GM23338 (cell line): Measurements from ENCODE around the gene KCNH6. TPM values are rescaled to one million over a fixed set of nuclear protein-coding genes. Genes with fewer than 3 reads are reported as not detected.

Source experiments
- ATAC-seq: fragments of 200-7000 bp; cut with Tn5 transposase; 3 replicates; pipeline ENCODE4 v1.9.1; 2020
- DNase-seq: peaks from one replicate; pipeline ENCODE4 v3.0.0-alpha.2; 2015; ENCODE audit warnings: low spot score
- H2AFZ ChIP-seq: fragments of 200-600 bp; sonication (generic); 2 replicates; pipeline ENCODE4 v1.8.0; 2016; ENCODE audit warnings: antibody characterized with exemption, mild to moderate bottlenecking, moderate library complexity
- H3F3A ChIP-seq: fragments of 200-600 bp; sonication (generic); replicated peaks from 2 replicates; pipeline ENCODE4 v1.8.0; 2017; ENCODE audit warnings: antibody characterized with exemption, mixed run types, low read depth
- H3K27ac ChIP-seq: fragments of 200-600 bp; sonication (generic); 2 replicates; pipeline ENCODE4 v1.6.1; 2016; ENCODE audit warnings: low read depth
- H3K27me3 ChIP-seq: fragments of 200-600 bp; sonication (generic); 2 replicates; pipeline ENCODE4 v1.8.0; 2016; ENCODE audit warnings: mild to moderate bottlenecking, mixed run types, moderate library complexity; ENCODE audit not compliant: insufficient read depth
- H3K36me3 ChIP-seq: fragments of 200-600 bp; sonication (generic); 2 replicates; pipeline ENCODE4 v1.8.0; 2016; ENCODE audit warnings: mild to moderate bottlenecking; ENCODE audit not compliant: insufficient read depth
- H3K4me1 ChIP-seq: fragments of 200-600 bp; sonication (generic); 2 replicates; pipeline ENCODE4 v1.8.0; 2016; ENCODE audit warnings: mild to moderate bottlenecking, moderate library complexity; ENCODE audit not compliant: insufficient read depth
- H3K4me2 ChIP-seq: fragments of 200-600 bp; sonication (generic); 2 replicates; pipeline ENCODE4 v1.7.1; 2017; ENCODE audit warnings: mixed run types
- H3K4me3 ChIP-seq: fragments of 200-600 bp; sonication (generic); 2 replicates; pipeline ENCODE4 v1.6.1; 2016; ENCODE audit warnings: mixed run types
- H3K79me2 ChIP-seq: fragments of 200-600 bp; sonication (generic); replicated peaks from 2 replicates; pipeline ENCODE4 v1.8.0; 2017; ENCODE audit warnings: mild to moderate bottlenecking; ENCODE audit not compliant: insufficient read depth
- H3K9me2 ChIP-seq: fragments of 200-600 bp; sonication (generic); 2 replicates; pipeline ENCODE4 v1.8.0; 2017; ENCODE audit not compliant: insufficient read depth
- H4K20me1 ChIP-seq: fragments of 200-600 bp; sonication (generic); replicated peaks from 2 replicates; pipeline ENCODE4 v1.8.0; 2017; ENCODE audit warnings: mild to moderate bottlenecking; ENCODE audit not compliant: insufficient read depth
- H3K27ac Mint-ChIP-seq: 2 replicates; pipeline ENCODE4 v1.8.0; 2020; ENCODE audit warnings: inconsistent platforms, mild to moderate bottlenecking, moderate library complexity, mixed read lengths
- H3K27me3 Mint-ChIP-seq: 3 replicates; pipeline ENCODE4 v1.8.0; 2022; ENCODE audit warnings: low read depth, mild to moderate bottlenecking, moderate library complexity, mixed read lengths, inconsistent platforms; ENCODE audit not compliant: insufficient read depth, poor library complexity
- H3K36me3 Mint-ChIP-seq: 3 replicates; pipeline ENCODE4 v1.8.0; 2021; ENCODE audit warnings: low read depth, mild to moderate bottlenecking, inconsistent platforms, moderate library complexity, mixed read lengths
- H3K4me1 Mint-ChIP-seq: 3 replicates; pipeline ENCODE4 v1.8.0; 2020; ENCODE audit warnings: mild to moderate bottlenecking, inconsistent platforms, mixed read lengths
- H3K4me3 Mint-ChIP-seq: 3 replicates; pipeline ENCODE4 v1.8.0; 2021; ENCODE audit warnings: moderate library complexity, mild to moderate bottlenecking, inconsistent platforms, mixed read lengths
- H3K9me3 Mint-ChIP-seq: 3 replicates; pipeline ENCODE4 v1.8.0; 2020; ENCODE audit warnings: moderate library complexity, mild to moderate bottlenecking, inconsistent platforms, mixed read lengths
- CREB1 ChIP-seq: fragments of 250-450 bp; sonication (Bioruptor Pico); IDR thresholded peaks from 2 replicates; pipeline ENCODE4 v1.5.0; 2020; ENCODE audit warnings: low read depth, mild to moderate bottlenecking, moderate library complexity
- EZH2 ChIP-seq: fragments of 200-600 bp; sonication (generic); IDR thresholded peaks from one replicate; pipeline ENCODE4 v1.8.0; 2017; ENCODE audit warnings: antibody characterized with exemption, mild to moderate bottlenecking, low read depth; ENCODE audit not compliant: unreplicated experiment
- EZH2phosphoT487 ChIP-seq: fragments of 200-600 bp; sonication (generic); IDR thresholded peaks from one replicate; pipeline ENCODE4 v1.8.1; 2018; ENCODE audit warnings: antibody characterized with exemption; ENCODE audit not compliant: unreplicated experiment
- NANOG ChIP-seq: IDR thresholded peaks from 2 replicates; pipeline ENCODE4 v1.6.1; 2016; ENCODE audit warnings: antibody characterized with exemption, borderline replicate concordance
- STAT1 ChIP-seq: IDR thresholded peaks from one replicate; pipeline ENCODE4 v1.6.1; 2016; ENCODE audit warnings: antibody characterized with exemption; ENCODE audit not compliant: unreplicated experiment
- ZNF114 ChIP-seq: fragments of 250-450 bp; sonication (Bioruptor Pico); IDR thresholded peaks from 2 replicates; pipeline ENCODE4 v1.5.0; 2020; ENCODE audit warnings: mild to moderate bottlenecking, moderate library complexity
- ZNF331 ChIP-seq: fragments of 250-450 bp; sonication (Bioruptor Pico); IDR thresholded peaks from 2 replicates; pipeline ENCODE4 v1.5.0; 2020; ENCODE audit warnings: low read depth, mild to moderate bottlenecking, moderate library complexity
- polyA plus RNA-seq: library from polyadenylated mRNA; unstranded; fragments of >200 nt; fragmentation: Nextera tagmentation; extraction: Ambion mirVana; gene quantifications from 2 replicates; pipeline ENCODE4 v1.2.1, GENCODE V29; 2016
- total RNA-seq: library from RNA; depleted of rRNA; stranded (reverse); fragments of >200 nt; shearing (Covaris generic); gene quantifications from 2 replicates; pipeline ENCODE4 v1.2.3, GENCODE V29; 2014
- TF ChIP-seq, protein P1 (sequence below): IDR thresholded peaks from one replicate; pipeline ENCODE4 v1.6.1; 2018; ENCODE audit warnings: antibody characterized with exemption; ENCODE audit not compliant: unreplicated experiment
- TF ChIP-seq, protein P2 (sequence below): fragments of 250-450 bp; sonication (Bioruptor Pico); IDR thresholded peaks from 2 replicates; pipeline ENCODE4 v1.5.0; 2020; ENCODE audit warnings: mild to moderate bottlenecking, moderate library complexity
- TF ChIP-seq, protein P3 (sequence below), 2 experiments: fragments of 200-600 bp in 1 of 2; sonication (generic) in 1 of 2; conservative IDR thresholded peaks; 2 replicates each; pipeline versions ENCODE4 v1.5.1 to v1.6.1; 2016 to 2017; ENCODE audit warnings: antibody characterized with exemption in 2 of 2, low read depth in 2 of 2, mild to moderate bottlenecking in 2 of 2, moderate library complexity in 1 of 2

Gene KCNH6
- total and polyA plus RNA-seq, 2 experiments from 2014 or later, result 1.3 to 2.8 TPM

DNA sequence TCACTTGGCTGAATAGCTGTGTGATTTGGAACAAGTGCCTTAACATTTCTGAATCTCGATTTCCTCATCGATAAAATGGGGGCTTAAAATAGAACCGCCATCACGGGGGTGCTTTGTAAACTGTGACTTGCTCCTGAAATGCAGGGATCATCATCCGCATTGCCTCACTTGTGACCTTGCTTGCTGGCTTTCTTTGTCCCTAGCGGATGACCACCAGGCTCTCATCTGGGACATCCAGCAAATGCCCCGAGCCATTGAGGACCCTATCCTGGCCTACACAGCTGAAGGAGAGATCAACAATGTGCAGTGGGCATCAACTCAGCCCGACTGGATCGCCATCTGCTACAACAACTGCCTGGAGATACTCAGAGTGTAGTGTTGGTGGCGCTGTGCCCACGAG is 65.6 kb downstream of the KCNH6 start:
- Histone ChIP-seq H3K27me3 (no peaks in the 10 kb centered on the region), H3F3A (no peaks in the 10 kb centered on the region), H2AFZ (no peak overlapping the region), H4K20me1 (peaks cover 4% of the 10 kb centered on the region; the same call in 1 of the 2 replicates), H3K4me1 (no peaks in the 10 kb centered on the region), H3K9me2 (no peaks in the 10 kb centered on the region), H3K36me3 (peaks cover 27% of the 10 kb centered on the region), H3K79me2 (no peaks in the 10 kb centered on the region), H3K4me3 (no peak overlapping the region), H3K27ac (no peak overlapping the region), H3K4me2 (no peak overlapping the region)
- no peaks in the 10 kb centered on the region for H3K9me3 Mint-ChIP-seq
- no peak overlapping the region for H3K27ac Mint-ChIP-seq
- peaks cover 56% of the 10 kb centered on the region for H3K36me3 Mint-ChIP-seq
- no peak for TF ChIP-seq ZNF331 (CRISPR knock-in tag)
- TF ChIP-seq STAT1, result no peak
- H3K27me3 Mint-ChIP-seq, result peaks cover 2% of the 10 kb centered on the region
- no peak for ATAC-seq
- DNase-seq, result no peak
- no peak overlapping the region for H3K4me3 Mint-ChIP-seq
- H3K4me1 Mint-ChIP-seq, result no peaks in the 10 kb centered on the region

DNA sequence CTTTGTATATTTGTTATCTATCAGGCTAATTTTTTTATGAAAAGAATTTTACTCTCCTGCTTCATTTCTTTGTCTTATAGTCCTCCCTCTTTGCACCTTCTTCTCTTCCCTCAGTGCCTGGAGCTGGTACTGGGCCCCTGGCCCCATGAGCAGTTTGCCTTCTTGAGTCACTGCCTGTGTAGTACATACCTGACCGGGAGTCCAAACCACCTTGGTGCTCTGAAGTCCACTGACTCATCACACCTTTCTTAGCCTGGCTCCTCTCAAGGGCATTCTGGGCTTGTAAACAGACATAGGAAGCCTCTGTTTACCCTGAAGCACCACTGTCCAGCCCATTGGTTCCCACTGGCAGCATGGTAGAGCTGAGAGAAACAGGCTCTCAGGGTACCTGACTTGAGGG is 66.5 kb downstream of the KCNH6 start:
- Mint-ChIP-seq H3K4me3 (no peak overlapping the region), H3K27ac (no peak overlapping the region), H3K4me1 (no peaks in the 10 kb centered on the region), H3K9me3 (no peaks in the 10 kb centered on the region), H3K36me3 (peaks cover 51% of the 10 kb centered on the region), H3K27me3 (peaks cover 2% of the 10 kb centered on the region)
- peaks cover under 1% of the 10 kb centered on the region; the same call in 1 of the 2 replicates for H4K20me1 ChIP-seq
- no peak overlapping the region for H3K4me2 ChIP-seq
- no peak for ATAC-seq
- H3K27ac ChIP-seq, result no peak overlapping the region
- H3K4me1 ChIP-seq, result no peaks in the 10 kb centered on the region
- DNase-seq, result no peak
- H3F3A ChIP-seq, result no peaks in the 10 kb centered on the region
- H3K9me2 ChIP-seq, result no peaks in the 10 kb centered on the region
- H3K79me2 ChIP-seq, result no peaks in the 10 kb centered on the region
- H3K27me3 ChIP-seq, result no peaks in the 10 kb centered on the region
- peaks cover 27% of the 10 kb centered on the region for H3K36me3 ChIP-seq
- no peak overlapping the region for H3K4me3 ChIP-seq
- H2AFZ ChIP-seq, result no peak overlapping the region
- TF ChIP-seq, protein P1, sequence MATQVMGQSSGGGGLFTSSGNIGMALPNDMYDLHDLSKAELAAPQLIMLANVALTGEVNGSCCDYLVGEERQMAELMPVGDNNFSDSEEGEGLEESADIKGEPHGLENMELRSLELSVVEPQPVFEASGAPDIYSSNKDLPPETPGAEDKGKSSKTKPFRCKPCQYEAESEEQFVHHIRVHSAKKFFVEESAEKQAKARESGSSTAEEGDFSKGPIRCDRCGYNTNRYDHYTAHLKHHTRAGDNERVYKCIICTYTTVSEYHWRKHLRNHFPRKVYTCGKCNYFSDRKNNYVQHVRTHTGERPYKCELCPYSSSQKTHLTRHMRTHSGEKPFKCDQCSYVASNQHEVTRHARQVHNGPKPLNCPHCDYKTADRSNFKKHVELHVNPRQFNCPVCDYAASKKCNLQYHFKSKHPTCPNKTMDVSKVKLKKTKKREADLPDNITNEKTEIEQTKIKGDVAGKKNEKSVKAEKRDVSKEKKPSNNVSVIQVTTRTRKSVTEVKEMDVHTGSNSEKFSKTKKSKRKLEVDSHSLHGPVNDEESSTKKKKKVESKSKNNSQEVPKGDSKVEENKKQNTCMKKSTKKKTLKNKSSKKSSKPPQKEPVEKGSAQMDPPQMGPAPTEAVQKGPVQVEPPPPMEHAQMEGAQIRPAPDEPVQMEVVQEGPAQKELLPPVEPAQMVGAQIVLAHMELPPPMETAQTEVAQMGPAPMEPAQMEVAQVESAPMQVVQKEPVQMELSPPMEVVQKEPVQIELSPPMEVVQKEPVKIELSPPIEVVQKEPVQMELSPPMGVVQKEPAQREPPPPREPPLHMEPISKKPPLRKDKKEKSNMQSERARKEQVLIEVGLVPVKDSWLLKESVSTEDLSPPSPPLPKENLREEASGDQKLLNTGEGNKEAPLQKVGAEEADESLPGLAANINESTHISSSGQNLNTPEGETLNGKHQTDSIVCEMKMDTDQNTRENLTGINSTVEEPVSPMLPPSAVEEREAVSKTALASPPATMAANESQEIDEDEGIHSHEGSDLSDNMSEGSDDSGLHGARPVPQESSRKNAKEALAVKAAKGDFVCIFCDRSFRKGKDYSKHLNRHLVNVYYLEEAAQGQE, result no peak
- TF ChIP-seq CREB1 (CRISPR knock-in tag) (no peak), EZH2 (no peak), EZH2phosphoT487 (no peak), ZNF331 (CRISPR knock-in tag) (no peak), ZNF114 (CRISPR knock-in tag) (no peak), NANOG (no peak), STAT1 (no peak)
- TF ChIP-seq, protein P2, sequence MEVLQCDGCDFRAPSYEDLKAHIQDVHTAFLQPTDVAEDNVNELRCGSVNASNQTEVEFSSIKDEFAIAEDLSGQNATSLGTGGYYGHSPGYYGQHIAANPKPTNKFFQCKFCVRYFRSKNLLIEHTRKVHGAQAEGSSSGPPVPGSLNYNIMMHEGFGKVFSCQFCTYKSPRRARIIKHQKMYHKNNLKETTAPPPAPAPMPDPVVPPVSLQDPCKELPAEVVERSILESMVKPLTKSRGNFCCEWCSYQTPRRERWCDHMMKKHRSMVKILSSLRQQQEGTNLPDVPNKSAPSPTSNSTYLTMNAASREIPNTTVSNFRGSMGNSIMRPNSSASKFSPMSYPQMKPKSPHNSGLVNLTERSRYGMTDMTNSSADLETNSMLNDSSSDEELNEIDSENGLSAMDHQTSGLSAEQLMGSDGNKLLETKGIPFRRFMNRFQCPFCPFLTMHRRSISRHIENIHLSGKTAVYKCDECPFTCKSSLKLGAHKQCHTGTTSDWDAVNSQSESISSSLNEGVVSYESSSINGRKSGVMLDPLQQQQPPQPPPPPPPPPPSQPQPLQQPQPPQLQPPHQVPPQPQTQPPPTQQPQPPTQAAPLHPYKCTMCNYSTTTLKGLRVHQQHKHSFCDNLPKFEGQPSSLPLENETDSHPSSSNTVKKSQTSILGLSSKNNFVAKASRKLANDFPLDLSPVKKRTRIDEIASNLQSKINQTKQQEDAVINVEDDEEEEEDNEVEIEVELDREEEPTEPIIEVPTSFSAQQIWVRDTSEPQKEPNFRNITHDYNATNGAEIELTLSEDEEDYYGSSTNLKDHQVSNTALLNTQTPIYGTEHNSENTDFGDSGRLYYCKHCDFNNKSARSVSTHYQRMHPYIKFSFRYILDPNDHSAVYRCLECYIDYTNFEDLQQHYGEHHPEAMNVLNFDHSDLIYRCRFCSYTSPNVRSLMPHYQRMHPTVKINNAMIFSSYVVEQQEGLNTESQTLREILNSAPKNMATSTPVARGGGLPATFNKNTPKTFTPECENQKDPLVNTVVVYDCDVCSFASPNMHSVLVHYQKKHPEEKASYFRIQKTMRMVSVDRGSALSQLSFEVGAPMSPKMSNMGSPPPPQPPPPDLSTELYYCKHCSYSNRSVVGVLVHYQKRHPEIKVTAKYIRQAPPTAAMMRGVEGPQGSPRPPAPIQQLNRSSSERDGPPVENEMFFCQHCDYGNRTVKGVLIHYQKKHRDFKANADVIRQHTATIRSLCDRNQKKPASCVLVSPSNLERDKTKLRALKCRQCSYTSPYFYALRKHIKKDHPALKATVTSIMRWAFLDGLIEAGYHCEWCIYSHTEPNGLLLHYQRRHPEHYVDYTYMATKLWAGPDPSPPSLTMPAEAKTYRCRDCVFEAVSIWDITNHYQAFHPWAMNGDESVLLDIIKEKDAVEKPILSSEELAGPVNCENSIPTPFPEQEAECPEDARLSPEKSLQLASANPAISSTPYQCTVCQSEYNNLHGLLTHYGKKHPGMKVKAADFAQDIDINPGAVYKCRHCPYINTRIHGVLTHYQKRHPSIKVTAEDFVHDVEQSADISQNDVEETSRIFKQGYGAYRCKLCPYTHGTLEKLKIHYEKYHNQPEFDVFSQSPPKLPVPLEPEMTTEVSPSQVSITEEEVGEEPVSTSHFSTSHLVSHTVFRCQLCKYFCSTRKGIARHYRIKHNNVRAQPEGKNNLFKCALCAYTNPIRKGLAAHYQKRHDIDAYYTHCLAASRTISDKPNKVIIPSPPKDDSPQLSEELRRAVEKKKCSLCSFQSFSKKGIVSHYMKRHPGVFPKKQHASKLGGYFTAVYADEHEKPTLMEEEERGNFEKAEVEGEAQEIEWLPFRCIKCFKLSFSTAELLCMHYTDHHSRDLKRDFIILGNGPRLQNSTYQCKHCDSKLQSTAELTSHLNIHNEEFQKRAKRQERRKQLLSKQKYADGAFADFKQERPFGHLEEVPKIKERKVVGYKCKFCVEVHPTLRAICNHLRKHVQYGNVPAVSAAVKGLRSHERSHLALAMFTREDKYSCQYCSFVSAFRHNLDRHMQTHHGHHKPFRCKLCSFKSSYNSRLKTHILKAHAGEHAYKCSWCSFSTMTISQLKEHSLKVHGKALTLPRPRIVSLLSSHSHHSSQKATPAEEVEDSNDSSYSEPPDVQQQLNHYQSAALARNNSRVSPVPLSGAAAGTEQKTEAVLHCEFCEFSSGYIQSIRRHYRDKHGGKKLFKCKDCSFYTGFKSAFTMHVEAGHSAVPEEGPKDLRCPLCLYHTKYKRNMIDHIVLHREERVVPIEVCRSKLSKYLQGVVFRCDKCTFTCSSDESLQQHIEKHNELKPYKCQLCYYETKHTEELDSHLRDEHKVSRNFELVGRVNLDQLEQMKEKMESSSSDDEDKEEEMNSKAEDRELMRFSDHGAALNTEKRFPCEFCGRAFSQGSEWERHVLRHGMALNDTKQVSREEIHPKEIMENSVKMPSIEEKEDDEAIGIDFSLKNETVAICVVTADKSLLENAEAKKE (CRISPR knock-in tag), result no peak
- TF ChIP-seq, protein P3, sequence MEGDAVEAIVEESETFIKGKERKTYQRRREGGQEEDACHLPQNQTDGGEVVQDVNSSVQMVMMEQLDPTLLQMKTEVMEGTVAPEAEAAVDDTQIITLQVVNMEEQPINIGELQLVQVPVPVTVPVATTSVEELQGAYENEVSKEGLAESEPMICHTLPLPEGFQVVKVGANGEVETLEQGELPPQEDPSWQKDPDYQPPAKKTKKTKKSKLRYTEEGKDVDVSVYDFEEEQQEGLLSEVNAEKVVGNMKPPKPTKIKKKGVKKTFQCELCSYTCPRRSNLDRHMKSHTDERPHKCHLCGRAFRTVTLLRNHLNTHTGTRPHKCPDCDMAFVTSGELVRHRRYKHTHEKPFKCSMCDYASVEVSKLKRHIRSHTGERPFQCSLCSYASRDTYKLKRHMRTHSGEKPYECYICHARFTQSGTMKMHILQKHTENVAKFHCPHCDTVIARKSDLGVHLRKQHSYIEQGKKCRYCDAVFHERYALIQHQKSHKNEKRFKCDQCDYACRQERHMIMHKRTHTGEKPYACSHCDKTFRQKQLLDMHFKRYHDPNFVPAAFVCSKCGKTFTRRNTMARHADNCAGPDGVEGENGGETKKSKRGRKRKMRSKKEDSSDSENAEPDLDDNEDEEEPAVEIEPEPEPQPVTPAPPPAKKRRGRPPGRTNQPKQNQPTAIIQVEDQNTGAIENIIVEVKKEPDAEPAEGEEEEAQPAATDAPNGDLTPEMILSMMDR (conservative IDR thresholded peaks at IDR 0.05; ENCODE audit: low read depth in 2 of 2), result no peak
